NK-92 (cell line): ENCODE results near the gene GPAM.
"Not testable (repeated sequence)": the region's sequence is repeated elsewhere in the genome, so short reads cannot be mapped to it uniquely, and the experiment has no call there.

Experiments
- DNase-seq: peaks from one replicate; lab custom pipeline; 2025; ENCODE audit not compliant: unreplicated experiment; lab: John Stamatoyannopoulos, UW

The GPAM gene

GRCh38 chr10:112215342-112215774 is 31.8 kb upstream of the GPAM start:
- DNase-seq: no peak

GRCh38 chr10:112214298-112214926 is 30.8 kb upstream of the GPAM start:
- no peak for DNase-seq

- no peak for DNase-seq
Measured at GRCh38 chr10:112213836-112214235, 30.3 kb upstream of the GPAM start.

GRCh38 chr10:112213098-112213823 is 29.7 kb upstream of the GPAM start:
- no peak for DNase-seq

GRCh38 chr10:112210666-112211065 is 27.1 kb upstream of the GPAM start:
- DNase-seq: no peak

- DNase-seq: no peak
Measured at GRCh38 chr10:112209684-112210131, 26.1 kb upstream of the GPAM start.

GRCh38 chr10:112208997-112209396 is 25.4 kb upstream of the GPAM start:
- no peak for DNase-seq

GRCh38 chr10:112208292-112208691 is 24.7 kb upstream of the GPAM start:
- no peak for DNase-seq

GRCh38 chr10:112203328-112204076 is 19.9 kb upstream of the GPAM start:
- DNase-seq: no peak

GRCh38 chr10:112202561-112203241 is 19.1 kb upstream of the GPAM start:
- DNase-seq: no peak

GRCh38 chr10:112202076-112202475 is 18.5 kb upstream of the GPAM start:
- no peak for DNase-seq

GRCh38 chr10:112201334-112201733 is 17.8 kb upstream of the GPAM start:
- DNase-seq: no peak

- not testable (repeated sequence) for DNase-seq
Measured at GRCh38 chr10:112200259-112200658, 16.7 kb upstream of the GPAM start.

- DNase-seq: not testable (repeated sequence)
Measured at GRCh38 chr10:112197662-112198061, 14.1 kb upstream of the GPAM start.

- no peak for DNase-seq
Measured at GRCh38 chr10:112195224-112195623, 11.7 kb upstream of the GPAM start.

GRCh38 chr10:112191791-112192190 is 8.2 kb upstream of the GPAM start:
- no peak for DNase-seq

GRCh38 chr10:112191041-112191590 is 7.6 kb upstream of the GPAM start:
- DNase-seq: no peak

- no peak for DNase-seq
Measured at GRCh38 chr10:112189465-112189864, 5.9 kb upstream of the GPAM start.

- no peak for DNase-seq
Measured at GRCh38 chr10:112187527-112187926, 4.0 kb upstream of the GPAM start.

- no peak for DNase-seq
Measured at GRCh38 chr10:112185959-112186358, 2.4 kb upstream of the GPAM start.

- no peak for DNase-seq
Measured at GRCh38 chr10:112184379-112184778, 814 bp upstream of the GPAM start.
